ENCODE measurements around the gene KLF1. TPM values are rescaled to one million over a fixed set of nuclear protein-coding genes. Genes with fewer than 3 reads are reported as not detected.
A peak's percentile ranks its signal among the peaks of the same experiment; 100 is the strongest.

KLF1 gene
- total and polyA plus RNA-seq, 2 of the 13 experiments (the other 11 are each of a cell fraction or from before 2014, with no cell fraction given) = not detected

DNA sequence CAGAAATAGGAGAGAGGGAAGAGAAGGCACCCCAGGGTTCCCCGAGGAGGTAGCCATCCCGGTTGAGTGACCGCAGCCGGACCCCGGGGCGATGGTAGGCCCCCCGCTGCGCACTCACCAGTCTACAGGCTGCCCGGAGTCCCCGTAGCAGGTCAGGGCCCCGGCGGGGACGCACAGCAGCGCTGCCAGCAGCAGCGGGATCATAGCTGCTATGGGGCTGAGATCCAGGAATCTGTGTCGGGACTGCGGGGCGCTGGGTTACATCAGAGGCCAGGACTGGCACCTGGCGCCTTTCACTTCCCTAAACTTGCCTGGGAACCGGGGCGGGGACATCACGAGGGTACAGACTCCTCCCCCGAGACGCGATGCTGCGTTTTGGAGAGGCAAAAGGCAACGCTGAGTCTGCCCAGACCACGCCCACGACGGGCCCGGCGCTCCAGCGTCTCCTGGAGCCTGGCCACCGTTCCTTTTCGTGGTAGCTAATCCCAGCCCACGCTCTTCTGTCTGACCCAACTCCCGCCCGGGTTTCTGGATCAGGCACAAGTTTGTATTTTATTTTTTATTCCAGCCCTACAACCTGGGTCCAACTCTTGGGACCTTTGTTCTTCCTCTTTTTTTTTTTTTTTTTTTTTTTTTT lies 5.7 kb downstream of the KLF1 start, which contains the start of gene DNASE2 (continued):
- TF ChIP-seq, protein P1, sequence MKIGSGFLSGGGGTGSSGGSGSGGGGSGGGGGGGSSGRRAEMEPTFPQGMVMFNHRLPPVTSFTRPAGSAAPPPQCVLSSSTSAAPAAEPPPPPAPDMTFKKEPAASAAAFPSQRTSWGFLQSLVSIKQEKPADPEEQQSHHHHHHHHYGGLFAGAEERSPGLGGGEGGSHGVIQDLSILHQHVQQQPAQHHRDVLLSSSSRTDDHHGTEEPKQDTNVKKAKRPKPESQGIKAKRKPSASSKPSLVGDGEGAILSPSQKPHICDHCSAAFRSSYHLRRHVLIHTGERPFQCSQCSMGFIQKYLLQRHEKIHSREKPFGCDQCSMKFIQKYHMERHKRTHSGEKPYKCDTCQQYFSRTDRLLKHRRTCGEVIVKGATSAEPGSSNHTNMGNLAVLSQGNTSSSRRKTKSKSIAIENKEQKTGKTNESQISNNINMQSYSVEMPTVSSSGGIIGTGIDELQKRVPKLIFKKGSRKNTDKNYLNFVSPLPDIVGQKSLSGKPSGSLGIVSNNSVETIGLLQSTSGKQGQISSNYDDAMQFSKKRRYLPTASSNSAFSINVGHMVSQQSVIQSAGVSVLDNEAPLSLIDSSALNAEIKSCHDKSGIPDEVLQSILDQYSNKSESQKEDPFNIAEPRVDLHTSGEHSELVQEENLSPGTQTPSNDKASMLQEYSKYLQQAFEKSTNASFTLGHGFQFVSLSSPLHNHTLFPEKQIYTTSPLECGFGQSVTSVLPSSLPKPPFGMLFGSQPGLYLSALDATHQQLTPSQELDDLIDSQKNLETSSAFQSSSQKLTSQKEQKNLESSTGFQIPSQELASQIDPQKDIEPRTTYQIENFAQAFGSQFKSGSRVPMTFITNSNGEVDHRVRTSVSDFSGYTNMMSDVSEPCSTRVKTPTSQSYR (CRISPR knock-in tag; IDR thresholded peaks at IDR 0.05; ENCODE audit: borderline replicate concordance) = no peak
- TF ChIP-seq ZBTB21 (CRISPR knock-in tag; IDR thresholded peaks at IDR 0.05) (no peak), ZNF383 (CRISPR knock-in tag; IDR thresholded peaks at IDR 0.05; ENCODE audit: borderline replicate concordance) (no peak), ZNF605 (CRISPR knock-in tag; IDR thresholded peaks at IDR 0.05) (no peak), ZFYVE20 (CRISPR knock-in tag; IDR thresholded peaks at IDR 0.05; ENCODE audit: borderline replicate concordance, low read depth) (no peak), HOXA5 (CRISPR knock-in tag; IDR thresholded peaks at IDR 0.05) (no peak), PRMT3 (CRISPR knock-in tag; IDR thresholded peaks at IDR 0.05; ENCODE audit: borderline replicate concordance, low read depth) (no peak), CREB1 (IDR thresholded peaks at IDR 0.05) (no peak), CREB1 (CRISPR knock-in tag; IDR thresholded peaks at IDR 0.05) (no peak), IRF2 (CRISPR knock-in tag; IDR thresholded peaks at IDR 0.05) (no peak), MATR3 (CRISPR knock-in tag; IDR thresholded peaks at IDR 0.05) (no peak), SP4 (CRISPR knock-in tag; IDR thresholded peaks at IDR 0.05) (0 out of 2 replicates have a peak, but pooled peaks have one; percentile 27), MAF1 (CRISPR knock-in tag; IDR thresholded peaks at IDR 0.05; ENCODE audit: borderline replicate concordance) (no peak), ZNF883 (CRISPR knock-in tag; IDR thresholded peaks at IDR 0.05; ENCODE audit: not compliant biosample characterization) (no peak), NR3C1 (CRISPR knock-in tag; IDR thresholded peaks at IDR 0.05) (no peak), SMC3 (IDR thresholded peaks at IDR 0.05; ENCODE audit: low read length) (no peak), MIER2 (CRISPR knock-in tag; IDR thresholded peaks at IDR 0.05) (no peak), KLF12 (CRISPR knock-in tag; IDR thresholded peaks at IDR 0.05; ENCODE audit: borderline replicate concordance) (no peak), ZNF34 (CRISPR knock-in tag; IDR thresholded peaks at IDR 0.05; ENCODE audit: borderline replicate concordance) (no peak)
- TF ChIP-seq, protein P2, sequence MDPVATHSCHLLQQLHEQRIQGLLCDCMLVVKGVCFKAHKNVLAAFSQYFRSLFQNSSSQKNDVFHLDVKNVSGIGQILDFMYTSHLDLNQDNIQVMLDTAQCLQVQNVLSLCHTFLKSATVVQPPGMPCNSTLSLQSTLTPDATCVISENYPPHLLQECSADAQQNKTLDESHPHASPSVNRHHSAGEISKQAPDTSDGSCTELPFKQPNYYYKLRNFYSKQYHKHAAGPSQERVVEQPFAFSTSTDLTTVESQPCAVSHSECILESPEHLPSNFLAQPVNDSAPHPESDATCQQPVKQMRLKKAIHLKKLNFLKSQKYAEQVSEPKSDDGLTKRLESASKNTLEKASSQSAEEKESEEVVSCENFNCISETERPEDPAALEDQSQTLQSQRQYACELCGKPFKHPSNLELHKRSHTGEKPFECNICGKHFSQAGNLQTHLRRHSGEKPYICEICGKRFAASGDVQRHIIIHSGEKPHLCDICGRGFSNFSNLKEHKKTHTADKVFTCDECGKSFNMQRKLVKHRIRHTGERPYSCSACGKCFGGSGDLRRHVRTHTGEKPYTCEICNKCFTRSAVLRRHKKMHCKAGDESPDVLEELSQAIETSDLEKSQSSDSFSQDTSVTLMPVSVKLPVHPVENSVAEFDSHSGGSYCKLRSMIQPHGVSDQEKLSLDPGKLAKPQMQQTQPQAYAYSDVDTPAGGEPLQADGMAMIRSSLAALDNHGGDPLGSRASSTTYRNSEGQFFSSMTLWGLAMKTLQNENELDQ (CRISPR knock-in tag; IDR thresholded peaks at IDR 0.05; ENCODE audit: borderline replicate concordance) = no peak
- TF ChIP-seq, protein P3, sequence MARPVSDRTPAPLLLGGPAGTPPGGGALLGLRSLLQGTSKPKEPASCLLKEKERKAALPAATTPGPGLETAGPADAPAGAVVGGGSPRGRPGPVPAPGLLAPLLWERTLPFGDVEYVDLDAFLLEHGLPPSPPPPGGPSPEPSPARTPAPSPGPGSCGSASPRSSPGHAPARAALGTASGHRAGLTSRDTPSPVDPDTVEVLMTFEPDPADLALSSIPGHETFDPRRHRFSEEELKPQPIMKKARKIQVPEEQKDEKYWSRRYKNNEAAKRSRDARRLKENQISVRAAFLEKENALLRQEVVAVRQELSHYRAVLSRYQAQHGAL (CRISPR knock-in tag; IDR thresholded peaks at IDR 0.05; ENCODE audit: not compliant biosample characterization) = no peak
- TF ChIP-seq, protein P4, sequence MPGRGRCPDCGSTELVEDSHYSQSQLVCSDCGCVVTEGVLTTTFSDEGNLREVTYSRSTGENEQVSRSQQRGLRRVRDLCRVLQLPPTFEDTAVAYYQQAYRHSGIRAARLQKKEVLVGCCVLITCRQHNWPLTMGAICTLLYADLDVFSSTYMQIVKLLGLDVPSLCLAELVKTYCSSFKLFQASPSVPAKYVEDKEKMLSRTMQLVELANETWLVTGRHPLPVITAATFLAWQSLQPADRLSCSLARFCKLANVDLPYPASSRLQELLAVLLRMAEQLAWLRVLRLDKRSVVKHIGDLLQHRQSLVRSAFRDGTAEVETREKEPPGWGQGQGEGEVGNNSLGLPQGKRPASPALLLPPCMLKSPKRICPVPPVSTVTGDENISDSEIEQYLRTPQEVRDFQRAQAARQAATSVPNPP (CRISPR knock-in tag; IDR thresholded peaks at IDR 0.05) = no peak
- TF ChIP-seq, protein P5, sequence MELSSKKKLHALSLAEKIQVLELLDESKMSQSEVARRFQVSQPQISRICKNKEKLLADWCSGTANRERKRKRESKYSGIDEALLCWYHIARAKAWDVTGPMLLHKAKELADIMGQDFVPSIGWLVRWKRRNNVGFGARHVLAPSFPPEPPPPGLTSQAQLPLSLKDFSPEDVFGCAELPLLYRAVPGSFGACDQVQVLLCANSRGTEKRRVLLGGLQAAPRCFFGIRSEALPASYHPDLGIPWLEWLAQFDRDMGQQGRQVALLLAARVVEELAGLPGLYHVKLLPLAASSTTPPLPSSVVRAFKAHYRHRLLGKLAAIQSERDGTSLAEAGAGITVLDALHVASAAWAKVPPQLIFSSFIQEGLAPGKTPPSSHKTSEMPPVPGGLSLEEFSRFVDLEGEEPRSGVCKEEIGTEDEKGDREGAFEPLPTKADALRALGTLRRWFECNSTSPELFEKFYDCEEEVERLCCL (CRISPR knock-in tag; IDR thresholded peaks at IDR 0.05; ENCODE audit: borderline replicate concordance) = no peak
